ENCODE measurements around the gene MARCHF2.
"Not testable (repeated sequence)": the region's sequence is repeated elsewhere in the genome, so short reads cannot be mapped to it uniquely, and the experiment has no call there.

Gene MARCHF2

GRCh38 chr19:8412783-8413628 is at the start of gene MARCHF2:
Gene MARCHF2, plus strand, starts transcription at chr19:8413305. Its CDS starts 8,536 bp downstream, at chr19:8421841.
- DNase-seq, result peak; percentile 92

GRCh38 chr19:8363803-8364771 is 49.0 kb upstream of the MARCHF2 start, which contains the start of gene ANGPTL4:
Gene ANGPTL4, plus strand, starts transcription at chr19:8364155. Its CDS starts 167 bp downstream, at chr19:8364322.
- DNase-seq, result peak; percentile 52 to 62

GRCh38 chr19:8366121-8366581 is 47.0 kb upstream of the MARCHF2 start:
- DNase-seq, result no peak

GRCh38 chr19:8366961-8367326 is 46.2 kb upstream of the MARCHF2 start:
- DNase-seq, result no peak

- no peak for DNase-seq
Measured at GRCh38 chr19:8367327-8368001, 45.6 kb upstream of the MARCHF2 start.

GRCh38 chr19:8370176-8371010 is 42.7 kb upstream of the MARCHF2 start:
- DNase-seq, result no peak

GRCh38 chr19:8371011-8371804 is 41.9 kb upstream of the MARCHF2 start:
- DNase-seq, result no peak

GRCh38 chr19:8373867-8374813 is 39.0 kb upstream of the MARCHF2 start:
- no peak for DNase-seq

- not testable (repeated sequence) for DNase-seq
Measured at GRCh38 chr19:8375766-8376165, 37.3 kb upstream of the MARCHF2 start.

GRCh38 chr19:8376373-8376974 is 36.6 kb upstream of the MARCHF2 start:
- not testable (repeated sequence) for DNase-seq

GRCh38 chr19:8377598-8377997 is 35.5 kb upstream of the MARCHF2 start:
- no peak for DNase-seq

GRCh38 chr19:8379156-8379891 is 33.8 kb upstream of the MARCHF2 start:
- DNase-seq, result not testable (repeated sequence)

GRCh38 chr19:8384569-8384968 is 28.5 kb upstream of the MARCHF2 start:
- not testable (repeated sequence) for DNase-seq

GRCh38 chr19:8385103-8385502 is 28.0 kb upstream of the MARCHF2 start:
- not testable (repeated sequence) for DNase-seq

- not testable (repeated sequence) for DNase-seq
Measured at GRCh38 chr19:8385566-8385965, 27.5 kb upstream of the MARCHF2 start.

GRCh38 chr19:8386419-8386818 is 26.7 kb upstream of the MARCHF2 start:
- not testable (repeated sequence) for DNase-seq

GRCh38 chr19:8386990-8387389 is 26.1 kb upstream of the MARCHF2 start:
- DNase-seq, result no peak

Measured in activated CD4-positive, alpha-beta T cell treated with anti-CD3 and anti-CD28 coated beads, Interleukin-2, amount 50 U/mL, for 4 hours (primary cell).